ENCODE measurements around the gene PDZRN3. TPM values are rescaled to one million over a fixed set of nuclear protein-coding genes. Genes with fewer than 3 reads are reported as not detected.

Gene PDZRN3
- total and polyA plus RNA-seq, 2 donors (not counting 3 experiments of a cell fraction or from before 2014, with no cell fraction given): not detected

DNA sequence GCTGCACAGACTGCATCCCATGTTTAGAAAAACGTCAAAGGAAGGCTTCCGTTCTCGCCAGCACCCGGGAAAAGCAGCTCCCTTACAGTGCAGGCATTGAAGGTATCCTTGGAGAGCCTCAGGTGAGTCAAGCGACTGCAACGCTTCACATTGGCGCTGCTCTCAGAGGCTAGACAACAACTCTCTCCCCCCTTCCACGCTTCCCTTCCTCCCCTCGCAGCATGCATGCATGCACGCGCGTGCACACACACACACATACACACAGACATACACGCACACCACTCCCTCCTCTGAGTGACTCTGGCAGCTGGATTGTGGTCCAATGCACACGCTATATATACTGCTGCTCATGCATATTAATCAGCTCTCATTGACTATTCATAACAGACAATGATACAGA lies 191.1 kb downstream of the PDZRN3 start:
- H3K9me3 ChIP-seq (replicated peaks; ENCODE audit: control insufficient read depth, insufficient read depth, low read length): no peaks in the 10 kb centered on the region
- no peaks in the 10 kb centered on the region for H3K36me3 ChIP-seq (ENCODE audit: control insufficient read depth in 2 of 2, extremely low read depth in 1 of 2, insufficient read depth in 2 of 2, low read length in 2 of 2)
- DNase-seq (ENCODE audit: low read depth, low spot score): no peak
- FAIRE-seq: no peak
- dilution Hi-C loops (cut with MboI; ENCODE audit: extremely low pct_ligation_motif_present, low sequenced_read_pairs): no loop called here
- no peaks in the 10 kb centered on the region for H3K9me1 ChIP-seq (replicated peaks; ENCODE audit: control insufficient read depth, extremely low read depth, insufficient read depth, low read length)
- no TSS peak for BruUV-seq (replicated peaks)
- H3K27me3 ChIP-seq (ENCODE audit: control insufficient read depth in 2 of 2, insufficient read depth in 2 of 2, low read length in 2 of 2): no peaks in the 10 kb centered on the region
- intact Hi-C loops (cut with micrococcal nuclease): loop anchor here (2.0 to 10.0 kb wide), 3 partner anchors 69 to 529 kb away; no protein-coding TSS in a partner anchor
- H3K4me2 ChIP-seq (ENCODE audit: insufficient read depth, low read length): no peak overlapping the region
- ChIA-PET CTCF (interaction anchor here (1.0 kb wide), 1 partner anchor 246 kb away, joined by 3 read pairs; no protein-coding TSS in a partner anchor), POLR2A (no interaction called here)
- H3K27ac ChIP-seq (ENCODE audit: insufficient read depth, low read depth, low read length): no peak overlapping the region
- no peaks in the 10 kb centered on the region for H3K79me2 ChIP-seq (ENCODE audit: control insufficient read depth, insufficient read depth, low read length)
- H3K4me3 ChIP-seq (replicated peaks in 1 of 3; ENCODE audit: insufficient read depth in 1 of 3, low read depth in 1 of 3, low read length in 3 of 3): no peak overlapping the region
- no peaks in the 10 kb centered on the region for H4K20me1 ChIP-seq (replicated peaks; ENCODE audit: control insufficient read depth, extremely low read depth, insufficient read depth, low read length)
- TF ChIP-seq GATA2 (IDR thresholded peaks at IDR 0.05; ENCODE audit: insufficient read depth, insufficient read length, low read depth, low read length) (no peak), POLR2AphosphoS5 (IDR thresholded peaks at IDR 0.05; ENCODE audit: insufficient read depth, low read depth, low read length) (no peak), FOS (IDR thresholded peaks at IDR 0.05; ENCODE audit: borderline replicate concordance, insufficient read depth, low read length) (no peak), JUN (IDR thresholded peaks at IDR 0.05; ENCODE audit: borderline replicate concordance, insufficient read depth, insufficient read length, low read depth) (no peak), MYC (IDR thresholded peaks at IDR 0.05; ENCODE audit: low read depth, low read length) (no peak), MAX (IDR thresholded peaks at IDR 0.05; ENCODE audit: insufficient read depth, insufficient read length) (no peak), POLR2A (IDR thresholded peaks at IDR 0.05; ENCODE audit: low read depth, low read length) (no peak), EZH2 (IDR thresholded peaks at IDR 0.05; ENCODE audit: borderline replicate concordance, low read depth, low read length, severe bottlenecking) (no peak)
- TF ChIP-seq, protein P1, sequence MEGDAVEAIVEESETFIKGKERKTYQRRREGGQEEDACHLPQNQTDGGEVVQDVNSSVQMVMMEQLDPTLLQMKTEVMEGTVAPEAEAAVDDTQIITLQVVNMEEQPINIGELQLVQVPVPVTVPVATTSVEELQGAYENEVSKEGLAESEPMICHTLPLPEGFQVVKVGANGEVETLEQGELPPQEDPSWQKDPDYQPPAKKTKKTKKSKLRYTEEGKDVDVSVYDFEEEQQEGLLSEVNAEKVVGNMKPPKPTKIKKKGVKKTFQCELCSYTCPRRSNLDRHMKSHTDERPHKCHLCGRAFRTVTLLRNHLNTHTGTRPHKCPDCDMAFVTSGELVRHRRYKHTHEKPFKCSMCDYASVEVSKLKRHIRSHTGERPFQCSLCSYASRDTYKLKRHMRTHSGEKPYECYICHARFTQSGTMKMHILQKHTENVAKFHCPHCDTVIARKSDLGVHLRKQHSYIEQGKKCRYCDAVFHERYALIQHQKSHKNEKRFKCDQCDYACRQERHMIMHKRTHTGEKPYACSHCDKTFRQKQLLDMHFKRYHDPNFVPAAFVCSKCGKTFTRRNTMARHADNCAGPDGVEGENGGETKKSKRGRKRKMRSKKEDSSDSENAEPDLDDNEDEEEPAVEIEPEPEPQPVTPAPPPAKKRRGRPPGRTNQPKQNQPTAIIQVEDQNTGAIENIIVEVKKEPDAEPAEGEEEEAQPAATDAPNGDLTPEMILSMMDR (IDR thresholded peaks at IDR 0.05; ENCODE audit: extremely low read depth in 1 of 2, insufficient read depth in 1 of 2, low read depth in 1 of 2, low read length in 2 of 2): no peak
- H3K9ac ChIP-seq (replicated peaks; ENCODE audit: extremely low read depth, insufficient read depth, low read length): no peak overlapping the region
- no peaks in the 10 kb centered on the region for H3K4me1 ChIP-seq (ENCODE audit: control insufficient read depth, extremely low read depth, insufficient read depth, low read length)
- no peak overlapping the region for H2AFZ ChIP-seq (ENCODE audit: low read depth, low read length)
